AG04450 (cell line): Measurements from ENCODE around the gene SCYL2. TPM values are rescaled to one million over a fixed set of nuclear protein-coding genes. Genes with fewer than 3 reads are reported as not detected.
A peak's percentile ranks its signal among the peaks of the same experiment; 100 is the strongest.

Source experiments
- CTCF ChIA-PET: fragments of 300-600, 350-600 bp; formaldehyde crosslinking; extraction: SDS; loops from one replicate; lab custom pipeline; 2022; ENCODE audit warnings: antibody characterized with exemption, inconsistent platforms; lab: Charles Lee
- POLR2A ChIA-PET: fragments of 350-600 bp; formaldehyde crosslinking; extraction: SDS; loops from one replicate; lab custom pipeline; 2021; ENCODE audit warnings: antibody characterized with exemption, inconsistent platforms; lab: Yijun Ruan, JAX
- DNase-seq: peaks from one replicate; pipeline ENCODE4 v3.0.0-alpha.2; 2011; ENCODE audit warnings: low read depth, low spot score
- H3K27ac ChIP-seq: one replicate; pipeline ENCODE4 v1.5.1; 2012; ENCODE audit warnings: low read depth, low read length, control low read depth
- H3K27me3 ChIP-seq: one replicate; pipeline ENCODE4 v1.6.0; 2012; ENCODE audit warnings: low read length; ENCODE audit not compliant: control insufficient read depth, insufficient read depth
- H3K4me3 ChIP-seq: 2 replicates; pipeline ENCODE4 v1.5.1; 2011; ENCODE audit warnings: mild to moderate bottlenecking, low read depth, low read length, control low read depth
- H3K9me3 ChIP-seq: 2 replicates; pipeline ENCODE4 v1.5.1; 2012; ENCODE audit warnings: low read length; ENCODE audit not compliant: control insufficient read depth, insufficient read depth
- polyA plus RNA-seq: library from polyadenylated mRNA; depleted of rRNA; stranded (reverse); fragments of >200 nt; gene quantifications from 2 replicates; pipeline ENCODE4 v1.2.3, GENCODE V29; 2011
- TF ChIP-seq, protein P1 (sequence below): IDR thresholded peaks from 2 replicates; pipeline ENCODE4 v1.5.1; 2011; ENCODE audit warnings: low read depth, low read length, control low read depth, inconsistent platforms

Gene SCYL2
- polyA plus RNA-seq, 1 experiment = 50.3 TPM

DNA sequence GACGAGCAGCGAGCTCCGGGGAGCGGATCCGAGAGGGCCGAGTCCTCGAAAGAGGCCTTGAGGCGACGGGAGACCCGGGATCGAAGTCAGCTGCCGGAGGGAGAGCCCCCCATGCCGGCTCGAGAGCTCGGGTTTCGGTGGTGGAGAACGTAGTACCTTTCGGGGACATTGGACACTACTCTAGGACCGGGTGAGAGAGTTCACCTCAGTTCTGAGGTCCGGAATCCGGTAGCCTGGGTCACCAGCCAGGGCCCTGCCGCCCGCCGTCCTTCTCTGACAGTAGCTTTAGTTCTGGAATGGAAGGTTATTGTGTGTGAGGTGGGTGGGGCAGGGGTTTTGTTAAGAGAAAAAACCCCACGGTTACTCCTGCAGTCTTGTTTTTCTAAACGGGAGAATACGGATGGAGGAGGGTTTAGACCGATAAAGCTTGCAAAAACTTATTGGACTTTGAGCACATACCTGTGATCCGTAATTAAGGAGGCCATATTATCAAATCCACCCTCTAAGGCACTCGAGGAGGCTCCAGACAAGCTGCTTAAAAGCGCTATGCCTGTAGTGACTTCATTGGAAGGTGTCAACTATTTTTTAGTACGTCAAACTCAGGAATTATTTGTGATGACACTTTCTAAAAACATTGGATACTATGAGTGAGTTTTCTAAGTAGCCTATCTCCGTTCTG, 765 bp downstream of the SCYL2 start:
- no peaks in the 10 kb centered on the region; the same call in 1 of the 2 replicates for H3K9me3 ChIP-seq
- CTCF ChIA-PET = interaction anchor here (0.6 to 3.0 kb wide), 6 partner anchors 12 to 212 kb away, joined by 3 to 16 read pairs (median 4); no protein-coding TSS in a partner anchor
- no peak for DNase-seq
- H3K4me3 ChIP-seq = peak overlapping the region; percentile 85
- POLR2A ChIA-PET = interaction anchor here (0.6 to 1.6 kb wide), 3 partner anchors 33 to 1560 kb away, joined by 3 to 4 read pairs (median 3); no protein-coding TSS in a partner anchor
- TF ChIP-seq, protein P1, sequence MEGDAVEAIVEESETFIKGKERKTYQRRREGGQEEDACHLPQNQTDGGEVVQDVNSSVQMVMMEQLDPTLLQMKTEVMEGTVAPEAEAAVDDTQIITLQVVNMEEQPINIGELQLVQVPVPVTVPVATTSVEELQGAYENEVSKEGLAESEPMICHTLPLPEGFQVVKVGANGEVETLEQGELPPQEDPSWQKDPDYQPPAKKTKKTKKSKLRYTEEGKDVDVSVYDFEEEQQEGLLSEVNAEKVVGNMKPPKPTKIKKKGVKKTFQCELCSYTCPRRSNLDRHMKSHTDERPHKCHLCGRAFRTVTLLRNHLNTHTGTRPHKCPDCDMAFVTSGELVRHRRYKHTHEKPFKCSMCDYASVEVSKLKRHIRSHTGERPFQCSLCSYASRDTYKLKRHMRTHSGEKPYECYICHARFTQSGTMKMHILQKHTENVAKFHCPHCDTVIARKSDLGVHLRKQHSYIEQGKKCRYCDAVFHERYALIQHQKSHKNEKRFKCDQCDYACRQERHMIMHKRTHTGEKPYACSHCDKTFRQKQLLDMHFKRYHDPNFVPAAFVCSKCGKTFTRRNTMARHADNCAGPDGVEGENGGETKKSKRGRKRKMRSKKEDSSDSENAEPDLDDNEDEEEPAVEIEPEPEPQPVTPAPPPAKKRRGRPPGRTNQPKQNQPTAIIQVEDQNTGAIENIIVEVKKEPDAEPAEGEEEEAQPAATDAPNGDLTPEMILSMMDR = no peak
- H3K27me3 ChIP-seq = no peaks in the 10 kb centered on the region
- peak overlapping the region; percentile 90 for H3K27ac ChIP-seq

DNA sequence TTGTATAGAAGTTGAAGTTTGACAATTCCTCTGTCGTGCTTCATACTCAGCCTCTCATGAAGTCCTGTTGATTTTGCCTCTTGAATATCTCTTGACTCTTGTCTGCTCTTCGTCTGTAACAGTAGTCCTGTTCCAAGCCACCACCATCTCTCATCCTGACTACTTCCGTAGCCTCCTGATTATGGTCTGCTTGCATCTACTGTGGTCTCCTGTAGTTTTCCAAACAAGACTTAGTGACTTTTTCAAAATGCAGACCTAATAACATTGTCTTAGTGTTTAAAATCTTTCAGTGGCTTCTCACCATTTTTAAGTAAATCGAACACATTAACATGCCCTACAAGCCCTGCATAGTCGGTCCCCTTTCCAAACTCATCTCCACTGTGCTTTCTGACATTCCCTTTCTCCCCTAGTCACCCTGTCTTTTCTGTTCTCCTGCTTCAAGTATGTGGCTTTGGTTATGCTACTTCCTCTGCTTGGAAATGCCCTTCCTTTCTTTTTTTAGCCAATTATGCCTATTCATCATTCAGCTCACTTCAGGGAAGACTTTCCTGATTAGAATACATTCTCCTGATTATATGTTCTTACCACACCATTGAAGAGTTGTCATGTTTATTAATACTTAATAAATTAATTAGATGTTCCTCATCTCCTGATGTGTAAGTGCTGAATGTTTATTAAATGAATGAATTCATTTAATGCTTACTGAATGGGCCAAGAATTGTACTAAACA, 2.0 kb downstream of the SCYL2 start:
- H3K27me3 ChIP-seq = no peaks in the 10 kb centered on the region
- H3K4me3 ChIP-seq = peak overlapping the region; percentile 85
- no peaks in the 10 kb centered on the region; the same call in 1 of the 2 replicates for H3K9me3 ChIP-seq
- no peak for DNase-seq
- POLR2A ChIA-PET = no interaction called here
- TF ChIP-seq, protein P1 = no peak
- H3K27ac ChIP-seq = no peak overlapping the region
- CTCF ChIA-PET = interaction anchor here (0.6 to 3.0 kb wide), 2 partner anchors 35 to 1751 kb away, joined by 3 to 16 read pairs; no protein-coding TSS in a partner anchor

DNA sequence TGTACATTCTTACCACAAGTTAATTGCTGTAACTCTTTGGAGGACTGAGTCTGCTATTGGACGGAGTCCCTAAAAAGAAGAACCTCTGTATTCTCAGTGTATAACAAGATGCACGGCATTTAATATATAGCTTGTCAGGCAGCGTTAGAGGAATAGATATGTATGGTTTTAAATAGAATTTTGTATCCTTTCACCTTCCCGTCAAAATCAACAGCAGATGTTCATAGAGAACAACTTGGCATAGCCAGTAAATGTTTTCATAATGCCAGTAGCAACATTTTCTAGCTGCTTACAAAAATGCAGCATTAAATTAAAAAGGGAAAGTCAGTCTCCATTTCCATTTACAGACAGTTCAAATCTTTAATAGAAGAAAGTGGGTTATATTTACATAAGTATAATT, 6.8 kb downstream of the SCYL2 start:
- no peak for DNase-seq
- POLR2A ChIA-PET = no interaction called here
- CTCF ChIA-PET = interaction anchor here (1.4 kb wide), 1 partner anchor 39 kb away, joined by 4 read pairs; no protein-coding TSS in a partner anchor
- no peaks in the 10 kb centered on the region for H3K9me3 ChIP-seq
- no peak overlapping the region for H3K4me3 ChIP-seq
- TF ChIP-seq, protein P1 = no peak
- no peaks in the 10 kb centered on the region for H3K27me3 ChIP-seq
- H3K27ac ChIP-seq = no peak overlapping the region

DNA sequence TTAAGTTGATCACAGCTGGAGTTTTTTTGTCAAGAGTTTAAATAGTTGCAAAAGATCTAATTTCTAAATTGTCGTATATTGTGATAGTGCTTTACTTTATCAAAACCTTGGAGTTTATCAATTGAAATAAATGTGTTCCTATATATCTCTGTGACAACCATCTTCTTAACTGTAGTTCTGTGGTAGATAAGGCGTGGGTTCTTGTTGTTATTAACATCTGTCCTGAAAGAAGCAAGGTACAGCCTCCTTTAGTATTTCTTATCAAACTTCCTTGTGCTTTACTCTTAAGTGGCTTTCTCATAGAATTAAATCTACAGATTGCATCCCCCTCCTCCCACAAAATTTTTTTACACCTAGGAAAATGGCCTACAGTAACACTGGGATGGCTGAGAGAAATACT, 7.3 kb downstream of the SCYL2 start:
- no peak for DNase-seq
- Histone ChIP-seq H3K4me3 (no peak overlapping the region), H3K9me3 (no peaks in the 10 kb centered on the region), H3K27me3 (no peaks in the 10 kb centered on the region), H3K27ac (no peak overlapping the region)
- TF ChIP-seq, protein P1 = no peak
- ChIA-PET POLR2A (no interaction called here), CTCF (interaction anchor here (1.0 kb wide), 1 partner anchor 74 kb away, joined by 3 read pairs; no protein-coding TSS in a partner anchor)
